Vagina (tissue), 2 donors: ENCODE measurements around the gene SLC30A3. TPM values are rescaled to one million over a fixed set of nuclear protein-coding genes. Genes with fewer than 3 reads are reported as not detected.

Source experiments
- DNase-seq, 2 donors: peaks; one replicate each; pipeline ENCODE4 v3.0.0-alpha.2; 2017; ENCODE audit errors: extremely low spot score in 2 of 2
- H3K27ac ChIP-seq: fragments of 200-600 bp; sonication (generic); one replicate; pipeline ENCODE4 v1.5.1; 2019
- H3K27me3 ChIP-seq: fragments of 200-600 bp; sonication (generic); one replicate; pipeline ENCODE4 v1.5.1; 2019
- H3K36me3 ChIP-seq, 2 donors: fragments of 200-600 bp; sonication (generic); one replicate each; pipeline ENCODE4 v1.5.1; 2017 to 2019
- H3K4me1 ChIP-seq: fragments of 200-600 bp; sonication (generic); one replicate; pipeline ENCODE4 v1.5.1; 2019
- H3K4me3 ChIP-seq, 2 donors: fragments of 200-600 bp; sonication (generic); 1 replicate in 1 of 2; 2 replicates in 1 of 2; pipeline ENCODE4 v1.5.1; 2016 to 2019
- H3K9me3 ChIP-seq: fragments of 200-600 bp; sonication (generic); one replicate; pipeline ENCODE4 v1.5.1; 2019
- CTCF ChIP-seq, 3 experiments: fragments of 450-650 bp in 2 of 3; fragments of 200-600 bp in 1 of 3; sonication (generic) in 1 of 3; IDR thresholded peaks; one replicate each; pipeline ENCODE4 v1.5.1; 2017 to 2019; ENCODE audit warnings: antibody characterized with exemption in 3 of 3, mild to moderate bottlenecking in 2 of 3, moderate library complexity in 2 of 3
- POLR2A ChIP-seq, 2 donors: fragments of 450-650 bp; IDR thresholded peaks; one replicate each; pipeline ENCODE4 v1.6.1; 2017; ENCODE audit warnings: antibody characterized with exemption in 2 of 2, mild to moderate bottlenecking in 2 of 2, moderate library complexity in 2 of 2
- POLR2AphosphoS5 ChIP-seq, 2 donors: sonication (generic); formaldehyde crosslinking; IDR thresholded peaks; one replicate each; pipeline ENCODE4 v1.9.0; 2017; ENCODE audit warnings: antibody characterized with exemption in 2 of 2, mild to moderate bottlenecking in 2 of 2, low read depth in 1 of 2; ENCODE audit not compliant: insufficient read depth in 1 of 2
- intact Hi-C: fragments of 100-400 bp; cut with DNase I; formaldehyde crosslinking; loops from one replicate; pipeline ENCODE4 v1.15.1; 2023
- total RNA-seq: library from RNA; depleted of rRNA; stranded (reverse); fragments of >200 nt; gene quantifications from one replicate; pipeline ENCODE4 v1.2.3, GENCODE V29; 2016

Gene SLC30A3
- total RNA-seq, 1 donor from 2014 or later, result 1.2 TPM

GRCh38 chr2:27216416-27217137 lies 46.3 kb downstream of the SLC30A3 start:
- TF ChIP-seq POLR2AphosphoS5 (IDR thresholded peaks at IDR 0.05; ENCODE audit: insufficient read depth in 1 of 2, low read depth in 1 of 2) (no peak), CTCF (IDR thresholded peaks at IDR 0.05) (no peak), POLR2A (IDR thresholded peaks at IDR 0.05) (no peak)
- H3K4me1 ChIP-seq, result peaks cover 24% of the 10 kb centered on the region
- intact Hi-C loops, result no loop called here
- peak overlapping the region; percentile 57 for H3K27ac ChIP-seq
- no peaks in the 10 kb centered on the region for H3K27me3 ChIP-seq
- peaks cover 0 to 6% of the 10 kb centered on the region in 2 donors for H3K36me3 ChIP-seq
- no peak for DNase-seq
- no peaks in the 10 kb centered on the region for H3K9me3 ChIP-seq
- H3K4me3 ChIP-seq, result peak overlapping the region; percentile 55 to 76

- intact Hi-C loops, result no loop called here
- no peaks in the 10 kb centered on the region for H3K27me3 ChIP-seq
- peaks cover 32% of the 10 kb centered on the region for H3K4me1 ChIP-seq
- no peaks in the 10 kb centered on the region for H3K9me3 ChIP-seq
- DNase-seq, result no peak
- H3K4me3 ChIP-seq, result no peak overlapping the region
- TF ChIP-seq CTCF (IDR thresholded peaks at IDR 0.05) (no peak), POLR2A (IDR thresholded peaks at IDR 0.05) (no peak), POLR2AphosphoS5 (IDR thresholded peaks at IDR 0.05; ENCODE audit: insufficient read depth in 1 of 2, low read depth in 1 of 2) (no peak)
- peaks cover 0 to 6% of the 10 kb centered on the region in 2 donors for H3K36me3 ChIP-seq
- no peak overlapping the region for H3K27ac ChIP-seq
Observed at GRCh38 chr2:27214941-27215340, 47.9 kb downstream of the SLC30A3 start.

GRCh38 chr2:27212626-27213471 lies 50.0 kb downstream of the SLC30A3 start:
- Histone ChIP-seq H3K36me3 (peaks cover 0 to 9% of the 10 kb centered on the region in 2 donors), H3K4me1 (peaks cover 25% of the 10 kb centered on the region), H3K9me3 (no peaks in the 10 kb centered on the region), H3K4me3 (peak overlapping the region; percentile 65 to 79), H3K27me3 (no peaks in the 10 kb centered on the region), H3K27ac (peak overlapping the region; percentile 87)
- intact Hi-C loops, result no loop called here
- no peak for TF ChIP-seq POLR2A (IDR thresholded peaks at IDR 0.05)
- no peak for TF ChIP-seq CTCF (IDR thresholded peaks at IDR 0.05)
- TF ChIP-seq POLR2AphosphoS5 (IDR thresholded peaks at IDR 0.05; ENCODE audit: insufficient read depth in 1 of 2, low read depth in 1 of 2), result no peak
- DNase-seq, result no peak

GRCh38 chr2:27211943-27212625 lies 50.8 kb downstream of the SLC30A3 start, which contains the start of the genes ATRAID and SLC5A6:
ATRAID (plus strand) TSS chr2:27212041; CDS start chr2:27212369, 328 bp downstream.
SLC5A6 (minus strand) TSS chr2:27212268; CDS start chr2:27207650, 4,618 bp downstream.
- Histone ChIP-seq H3K27ac (peak within 1 kb of the TSS; percentile 87), H3K4me1 (peaks cover 20% of the 10 kb centered on the region), H3K4me3 (peak within 1 kb of the TSS; percentile 65 to 79), H3K9me3 (no peaks in the 10 kb centered on the region), H3K27me3 (no peaks in the 10 kb centered on the region), H3K36me3 (peaks cover 0 to 16% of the 10 kb centered on the region in 2 donors)
- DNase-seq, result peak in 1 of 2 donors; percentile 90
- TF ChIP-seq POLR2AphosphoS5 (IDR thresholded peaks at IDR 0.05; ENCODE audit: insufficient read depth in 1 of 2, low read depth in 1 of 2) (peak in 1 of 2 donors; percentile 92), CTCF (IDR thresholded peaks at IDR 0.05) (peak in 1 of 3 experiments; percentile 3), POLR2A (IDR thresholded peaks at IDR 0.05) (peak in 1 of 2 donors; percentile 77)
- intact Hi-C loops, result no loop called here
